HUES6 (cell line): ENCODE measurements around the gene DNAJB12.
A peak's percentile ranks its signal among the peaks of the same experiment; 100 is the strongest.
"Not testable (repeated sequence)": the region's sequence is repeated elsewhere in the genome, so short reads cannot be mapped to it uniquely, and the experiment has no call there.

Experiments used
- H3K27ac ChIP-seq: 2 replicates; pipeline ENCODE4 v1.7.0; 2013; ENCODE audit warnings: low read depth, mild to moderate bottlenecking, low read length, inconsistent platforms
- H3K27me3 ChIP-seq: 2 replicates; pipeline ENCODE4 v1.6.1; 2013; ENCODE audit warnings: low read length; ENCODE audit not compliant: control insufficient read depth, insufficient read depth
- H3K36me3 ChIP-seq: 2 replicates; pipeline ENCODE4 v1.6.1; 2013; ENCODE audit warnings: low read length; ENCODE audit not compliant: control insufficient read depth, insufficient read depth
- H3K4me1 ChIP-seq: 2 replicates; pipeline ENCODE4 v1.6.1; 2013; ENCODE audit warnings: low read length; ENCODE audit not compliant: control insufficient read depth, insufficient read depth
- H3K4me3 ChIP-seq: 2 replicates; pipeline ENCODE4 v1.5.1; 2013; ENCODE audit warnings: low read depth, low read length
- H3K9ac ChIP-seq: one replicate; pipeline ENCODE4 v1.6.1; 2013; ENCODE audit warnings: mild to moderate bottlenecking, low read length
- H3K9me3 ChIP-seq: 2 replicates; pipeline ENCODE4 v1.6.1; 2013; ENCODE audit warnings: low read depth, low read length; ENCODE audit not compliant: control insufficient read depth, insufficient read depth

The DNAJB12 gene

GRCh38 chr10:72329290-72330068 is 25.2 kb downstream of the DNAJB12 start:
- H3K36me3 ChIP-seq, result no peaks in the 10 kb centered on the region
- no peak overlapping the region for H3K4me3 ChIP-seq
- H3K27me3 ChIP-seq, result no peaks in the 10 kb centered on the region
- H3K9ac ChIP-seq, result no peak overlapping the region
- peaks cover 58% of the 10 kb centered on the region for H3K4me1 ChIP-seq
- no peaks in the 10 kb centered on the region for H3K9me3 ChIP-seq
- no peak overlapping the region for H3K27ac ChIP-seq

DNA sequence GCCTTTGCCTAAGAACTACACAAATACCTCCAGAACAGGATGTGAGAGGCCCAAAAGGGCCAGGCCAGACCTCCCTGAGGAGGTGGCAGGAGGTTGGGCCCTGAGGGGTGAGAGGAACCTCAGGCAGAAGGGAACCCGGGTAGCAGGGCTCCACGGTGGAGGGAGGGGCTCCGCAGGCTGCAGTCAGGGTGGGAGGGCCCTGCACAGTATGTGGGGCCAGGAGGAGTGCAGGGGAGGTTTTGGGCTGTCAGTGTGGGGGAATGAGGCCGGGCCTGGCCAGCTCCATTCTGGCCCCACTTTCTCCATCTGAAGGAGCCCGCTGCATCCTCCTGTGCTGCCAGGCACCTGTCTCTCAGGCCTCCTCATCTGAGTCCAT is 25.9 kb downstream of the DNAJB12 start:
- Histone ChIP-seq H3K36me3 (no peaks in the 10 kb centered on the region), H3K4me3 (no peak overlapping the region), H3K9ac (no peak overlapping the region), H3K27me3 (no peaks in the 10 kb centered on the region), H3K4me1 (peaks cover 51% of the 10 kb centered on the region), H3K9me3 (no peaks in the 10 kb centered on the region), H3K27ac (no peak overlapping the region)

GRCh38 chr10:72328045-72328828 is 26.5 kb downstream of the DNAJB12 start:
- Histone ChIP-seq H3K9ac (no peak overlapping the region), H3K4me1 (peaks cover 46% of the 10 kb centered on the region)

DNA sequence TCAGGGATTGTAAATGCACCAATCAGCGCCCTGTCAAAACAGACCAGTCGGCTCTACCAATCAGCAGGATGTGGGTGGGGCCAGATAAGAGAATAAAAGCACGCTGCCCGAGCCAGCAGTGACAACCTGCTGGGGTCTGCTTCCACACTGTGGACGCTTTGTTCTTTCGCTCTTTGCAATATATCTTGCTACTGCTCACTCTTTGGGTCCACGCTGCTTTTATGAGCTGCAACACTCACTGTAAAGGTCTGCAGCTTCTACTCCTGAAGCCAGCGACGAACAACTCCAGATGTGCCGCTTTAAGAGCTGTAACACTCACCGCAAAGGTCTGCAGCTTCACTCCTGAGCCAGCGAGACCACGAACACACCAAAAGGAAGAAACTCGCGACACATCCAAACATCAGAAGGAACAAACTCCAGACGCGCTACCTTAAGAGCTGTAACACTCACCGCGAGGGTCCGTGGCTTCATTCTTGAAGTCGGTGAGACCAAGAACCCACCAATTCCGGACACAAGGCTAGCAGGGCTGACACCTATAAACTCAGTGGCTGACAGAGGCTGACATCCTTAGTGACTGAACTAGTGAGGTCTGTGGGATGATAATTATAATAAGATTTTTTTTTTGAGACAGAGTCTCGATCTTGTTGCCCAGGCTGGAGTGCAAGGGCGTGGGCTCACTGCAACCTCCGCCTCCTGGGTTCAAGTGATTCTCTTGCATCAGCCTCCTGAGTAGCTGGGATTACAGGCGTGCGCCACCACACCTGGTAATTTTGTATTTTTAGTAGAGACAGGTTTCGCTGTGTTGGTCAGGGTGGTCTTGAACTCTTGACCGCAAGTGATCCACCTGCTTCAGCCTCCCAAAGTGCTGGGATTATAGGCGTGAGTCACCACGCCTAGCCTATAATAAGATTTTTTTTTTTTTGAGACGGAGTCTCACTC is 27.8 kb downstream of the DNAJB12 start:
- not testable (repeated sequence) for H3K9ac ChIP-seq, H3K4me3 ChIP-seq, H3K27me3 ChIP-seq, H3K27ac ChIP-seq, H3K36me3 ChIP-seq, H3K9me3 ChIP-seq
- H3K4me1 ChIP-seq, result peaks cover 50% of the 10 kb centered on the region

More at GRCh38 chr10:72328045-72328828, 26.5 kb downstream of the DNAJB12 start:
- no peaks in the 10 kb centered on the region for H3K36me3 ChIP-seq
- H3K4me3 ChIP-seq, result no peak overlapping the region
- H3K27ac ChIP-seq, result no peak overlapping the region
- no peaks in the 10 kb centered on the region for H3K27me3 ChIP-seq
- no peaks in the 10 kb centered on the region for H3K9me3 ChIP-seq

GRCh38 chr10:72325243-72326175 is 29.2 kb downstream of the DNAJB12 start:
- H3K9me3 ChIP-seq, H3K36me3 ChIP-seq, H3K27me3 ChIP-seq, H3K4me3 ChIP-seq, H3K27ac ChIP-seq, H3K9ac ChIP-seq: not testable (repeated sequence)
- H3K4me1 ChIP-seq, result peaks cover 52% of the 10 kb centered on the region

DNA sequence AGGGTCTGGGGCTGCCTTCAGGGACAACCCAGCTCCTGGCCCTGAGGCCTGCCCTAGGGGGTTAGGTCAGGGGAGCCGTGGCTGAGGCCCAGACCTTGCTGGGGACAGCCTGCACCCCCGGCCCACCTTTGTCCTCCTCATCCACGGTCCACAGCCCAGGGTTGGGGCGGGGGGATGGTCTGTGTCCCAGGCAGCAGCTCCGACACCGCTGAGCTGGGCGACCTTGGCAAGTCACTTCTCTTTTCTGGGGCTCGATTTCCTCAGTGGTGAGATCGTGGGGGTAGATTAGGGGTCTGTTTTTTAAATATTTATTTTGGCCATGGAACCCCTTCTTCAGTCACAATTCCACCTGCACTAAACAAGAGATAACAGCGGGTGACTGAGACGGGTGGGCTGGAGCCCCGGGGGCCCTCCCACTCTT is 30.9 kb downstream of the DNAJB12 start:
- peaks cover 56% of the 10 kb centered on the region for H3K4me1 ChIP-seq
- no peak overlapping the region for H3K9ac ChIP-seq
- no peaks in the 10 kb centered on the region for H3K36me3 ChIP-seq
- no peaks in the 10 kb centered on the region for H3K9me3 ChIP-seq
- no peaks in the 10 kb centered on the region for H3K27me3 ChIP-seq
- H3K4me3 ChIP-seq, result no peak overlapping the region
- H3K27ac ChIP-seq, result no peak overlapping the region

DNA sequence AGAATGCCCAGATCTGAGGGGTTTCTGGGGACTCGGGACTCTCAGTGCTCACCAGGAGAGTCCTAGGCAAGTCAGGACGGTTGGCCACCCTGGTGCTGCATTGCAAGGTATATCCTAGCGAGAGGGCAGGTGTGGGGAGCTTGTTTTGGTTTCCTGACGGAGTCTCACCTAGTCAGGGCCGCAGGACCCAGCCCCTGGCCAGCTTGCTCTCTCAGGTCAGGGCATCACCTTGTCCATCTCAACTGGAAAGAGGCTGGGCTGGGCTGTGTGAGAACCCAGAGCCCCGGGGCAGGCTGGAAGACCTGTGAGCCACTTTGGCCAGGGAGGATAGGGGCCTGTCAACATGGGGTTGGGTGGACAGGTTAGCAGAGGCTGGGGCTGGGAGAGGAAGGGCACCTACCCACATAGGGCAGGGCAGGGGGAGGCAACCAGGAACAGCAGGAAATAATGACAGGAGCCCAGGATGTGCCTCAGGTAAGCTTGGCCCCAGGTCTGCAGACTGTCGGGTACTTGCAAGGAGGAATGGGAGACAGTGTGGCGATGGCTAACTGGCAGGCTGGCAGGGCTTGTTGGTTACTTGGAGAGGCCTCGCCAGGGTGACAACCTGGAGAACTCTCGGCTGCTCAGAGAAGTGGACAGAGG is 31.5 kb downstream of the DNAJB12 start:
- H3K27ac ChIP-seq, result no peak overlapping the region
- no peaks in the 10 kb centered on the region for H3K27me3 ChIP-seq
- H3K9ac ChIP-seq, result no peak overlapping the region
- H3K4me1 ChIP-seq, result peaks cover 53% of the 10 kb centered on the region
- no peaks in the 10 kb centered on the region for H3K9me3 ChIP-seq
- no peak overlapping the region for H3K4me3 ChIP-seq
- H3K36me3 ChIP-seq, result no peaks in the 10 kb centered on the region

DNA sequence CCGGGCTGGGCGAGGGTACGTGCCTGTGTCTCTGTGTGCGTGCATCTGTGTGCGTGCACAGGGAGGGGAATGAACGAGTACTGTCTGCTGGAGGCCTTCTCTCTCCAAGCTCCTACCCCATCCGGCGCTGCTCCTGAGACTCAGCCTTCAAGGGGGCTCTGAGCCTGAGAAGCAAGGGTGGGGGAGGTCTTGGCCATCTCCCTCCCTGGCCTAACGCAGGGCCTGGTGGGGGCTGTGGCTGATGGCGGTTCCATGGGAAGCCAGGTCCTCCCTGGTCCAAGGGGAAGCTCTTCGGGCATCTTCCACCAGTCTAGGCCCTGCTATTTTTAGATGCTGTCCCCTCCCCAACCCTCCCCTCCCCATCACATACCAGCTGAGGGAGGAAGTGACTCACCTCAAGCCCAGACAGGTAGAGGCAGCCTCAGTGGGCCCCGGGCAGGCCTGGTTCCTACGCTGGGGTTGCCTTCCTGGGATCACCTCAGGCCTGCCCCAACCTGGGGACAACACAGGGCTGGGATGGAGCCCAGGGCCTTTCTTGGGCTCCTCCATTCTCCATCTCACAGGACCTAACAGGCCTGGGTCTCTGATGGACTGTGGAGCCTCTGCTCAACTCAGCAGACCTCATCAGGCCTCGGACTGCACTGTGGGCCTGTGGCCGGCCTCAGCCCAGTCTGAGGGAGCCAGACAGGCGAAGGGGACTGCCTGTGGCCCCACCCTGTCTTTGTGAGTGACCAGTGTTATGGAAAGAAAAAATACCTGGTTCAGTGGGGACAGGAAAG is 32.2 kb downstream of the DNAJB12 start:
- H3K9ac ChIP-seq, result peak overlapping the region; percentile 7
- no peak overlapping the region for H3K27ac ChIP-seq
- no peak overlapping the region for H3K4me3 ChIP-seq
- H3K4me1 ChIP-seq, result peaks cover 49% of the 10 kb centered on the region
- H3K27me3 ChIP-seq, result no peaks in the 10 kb centered on the region
- H3K36me3 ChIP-seq, result no peaks in the 10 kb centered on the region
- H3K9me3 ChIP-seq, result no peaks in the 10 kb centered on the region

- Histone ChIP-seq H3K36me3 (no peaks in the 10 kb centered on the region), H3K27me3 (no peaks in the 10 kb centered on the region), H3K27ac (no peak overlapping the region), H3K4me1 (peaks cover 49% of the 10 kb centered on the region), H3K4me3 (no peak overlapping the region), H3K9ac (peak overlapping the region; percentile 7), H3K9me3 (no peaks in the 10 kb centered on the region)
Measured at GRCh38 chr10:72322030-72322279, 32.8 kb downstream of the DNAJB12 start.
